ENCODE data around the gene INPP5A.
"Not testable (repeated sequence)": the region's sequence is repeated elsewhere in the genome, so short reads cannot be mapped to it uniquely, and the experiment has no call there.

- not testable (repeated sequence) for TF ChIP-seq CTCF (IDR thresholded peaks at IDR 0.05; ENCODE audit: low read length); EZH2 (optimal IDR thresholded peaks at IDR 0.05; ENCODE audit: low read depth, low read length); EZH2phosphoT487 (IDR thresholded peaks at IDR 0.05; ENCODE audit: low read length)
Observed at GRCh38 chr10:132825783-132826523, 288.4 kb downstream of the INPP5A start.
